Immature natural killer cell (primary cell): Measurements from ENCODE around the gene RPS27L. TPM values are rescaled to one million over a fixed set of nuclear protein-coding genes. Genes with fewer than 3 reads are reported as not detected.
"Not testable (repeated sequence)": the region's sequence is repeated elsewhere in the genome, so short reads cannot be mapped to it uniquely, and the experiment has no call there.

Source experiments
- DNase-seq, 3 donors: peaks; one replicate each; pipeline ENCODE4 v3.0.0; 2022; ENCODE audit warnings: mixed read lengths in 1 of 3
- H3K27ac Mint-ChIP-seq, 6 donors: one replicate each; pipeline ENCODE4 v1.8.0; 2020; ENCODE audit warnings: mixed read lengths in 6 of 6, mild to moderate bottlenecking in 5 of 6, inconsistent platforms in 4 of 6, moderate library complexity in 3 of 6
- H3K27me3 Mint-ChIP-seq, 3 donors: one replicate each; pipeline ENCODE4 v1.8.0; 2020 to 2021; ENCODE audit warnings: low read depth in 3 of 3, mild to moderate bottlenecking in 3 of 3, mixed read lengths in 3 of 3, moderate library complexity in 3 of 3, inconsistent platforms in 1 of 3
- H3K36me3 Mint-ChIP-seq, 3 donors: one replicate each; pipeline ENCODE4 v1.8.0; 2020; ENCODE audit warnings: mixed read lengths in 3 of 3, inconsistent platforms in 2 of 3, mild to moderate bottlenecking in 2 of 3
- H3K4me1 Mint-ChIP-seq, 2 donors: one replicate each; pipeline ENCODE4 v1.8.0; 2020; ENCODE audit warnings: inconsistent platforms in 2 of 2, mild to moderate bottlenecking in 2 of 2, mixed read lengths in 2 of 2, moderate library complexity in 1 of 2
- H3K4me3 Mint-ChIP-seq, 5 donors: one replicate each; pipeline ENCODE4 v1.8.0; 2020; ENCODE audit warnings: mild to moderate bottlenecking in 5 of 5, mixed read lengths in 5 of 5, inconsistent platforms in 3 of 5, moderate library complexity in 3 of 5
- H3K9me3 Mint-ChIP-seq, 6 donors: one replicate each; pipeline ENCODE4 v1.8.0; 2020; ENCODE audit warnings: mild to moderate bottlenecking in 6 of 6, mixed read lengths in 6 of 6, inconsistent platforms in 4 of 6, moderate library complexity in 3 of 6
- polyA plus RNA-seq, 3 donors: library from polyadenylated mRNA; unstranded; fragments of 300-500 nt; fragmentation: Illumina TruSeq; gene quantifications; one replicate each; pipeline ENCODE4 v1.2.3, GENCODE V29; 2021

RPS27L gene
- polyA plus RNA-seq, 3 donors from 2014 or later: 135 to 198 (median 154) TPM

GRCh38 chr15:63114465-63114864 is 42.8 kb downstream of the RPS27L start:
- Mint-ChIP-seq H3K9me3 (peaks cover 0 to 5% (median 4%) of the 10 kb centered on the region in 6 donors), H3K27ac (no peak overlapping the region), H3K4me1 (no peaks in the 10 kb centered on the region), H3K36me3 (peaks cover 0 to 3% (median 2%) of the 10 kb centered on the region in 3 donors), H3K4me3 (no peak overlapping the region), H3K27me3 (peaks cover 0 to 1% (median 0%) of the 10 kb centered on the region in 3 donors)
- DNase-seq: no peak

- peaks cover 0 to 2% (median 1%) of the 10 kb centered on the region in 3 donors for H3K27me3 Mint-ChIP-seq
- H3K36me3 Mint-ChIP-seq: no peaks in the 10 kb centered on the region
- no peaks in the 10 kb centered on the region for H3K4me1 Mint-ChIP-seq
- H3K4me3 Mint-ChIP-seq: no peak overlapping the region
- H3K9me3 Mint-ChIP-seq: no peaks in the 10 kb centered on the region
- DNase-seq: no peak
- no peak overlapping the region for H3K27ac Mint-ChIP-seq
Observed at GRCh38 chr15:63112871-63113270, 44.4 kb downstream of the RPS27L start.

GRCh38 chr15:63111481-63111880 is 45.8 kb downstream of the RPS27L start:
- no peak for DNase-seq
- Mint-ChIP-seq H3K36me3 (no peaks in the 10 kb centered on the region), H3K9me3 (no peaks in the 10 kb centered on the region), H3K4me1 (no peaks in the 10 kb centered on the region), H3K27me3 (peaks cover 0 to 2% (median 1%) of the 10 kb centered on the region in 3 donors), H3K4me3 (no peak overlapping the region), H3K27ac (no peak overlapping the region)

- no peak for DNase-seq
- Mint-ChIP-seq H3K9me3 (no peaks in the 10 kb centered on the region), H3K27ac (no peak overlapping the region), H3K27me3 (peaks cover 0 to 3% (median 2%) of the 10 kb centered on the region in 3 donors), H3K36me3 (no peaks in the 10 kb centered on the region), H3K4me1 (no peaks in the 10 kb centered on the region), H3K4me3 (no peak overlapping the region)
Observed at GRCh38 chr15:63110428-63111026, 46.8 kb downstream of the RPS27L start.

GRCh38 chr15:63109920-63110319 is 47.4 kb downstream of the RPS27L start:
- Mint-ChIP-seq H3K27me3 (peaks cover 0 to 8% (median 8%) of the 10 kb centered on the region in 3 donors), H3K36me3 (no peaks in the 10 kb centered on the region), H3K4me3 (no peak overlapping the region), H3K4me1 (peaks cover 4 to 6% of the 10 kb centered on the region in 2 donors), H3K27ac (no peak overlapping the region), H3K9me3 (no peaks in the 10 kb centered on the region)
- DNase-seq: no peak

GRCh38 chr15:63109498-63109897 is 47.8 kb downstream of the RPS27L start:
- Mint-ChIP-seq H3K27ac (no peak overlapping the region), H3K27me3 (peaks cover 0 to 11% (median 8%) of the 10 kb centered on the region in 3 donors), H3K36me3 (no peaks in the 10 kb centered on the region), H3K4me3 (no peak overlapping the region), H3K9me3 (no peaks in the 10 kb centered on the region), H3K4me1 (peaks cover 8 to 10% of the 10 kb centered on the region in 2 donors)
- DNase-seq: no peak

GRCh38 chr15:63107895-63108546 is 49.3 kb downstream of the RPS27L start:
- Mint-ChIP-seq H3K4me3 (no peak overlapping the region), H3K9me3 (no peaks in the 10 kb centered on the region), H3K36me3 (no peaks in the 10 kb centered on the region), H3K27me3 (peaks cover 0 to 11% (median 8%) of the 10 kb centered on the region in 3 donors), H3K27ac (no peak overlapping the region), H3K4me1 (peaks cover 9 to 17% of the 10 kb centered on the region in 2 donors)
- no peak for DNase-seq

GRCh38 chr15:63105354-63105753 is 51.9 kb downstream of the RPS27L start:
- Mint-ChIP-seq H3K27ac (peak overlapping the region; percentile 60 to 87 (median 80)), H3K27me3 (peaks cover 0 to 13% (median 6%) of the 10 kb centered on the region in 3 donors), H3K4me1 (peaks cover 9 to 17% of the 10 kb centered on the region in 2 donors), H3K4me3 (peak overlapping the region; percentile 65 to 82 (median 75))
- H3K9me3 Mint-ChIP-seq, H3K36me3 Mint-ChIP-seq: not testable (repeated sequence)
- DNase-seq: peak; percentile 40 to 65 (median 53)

- H3K4me3 Mint-ChIP-seq: peak overlapping the region; percentile 65 to 82 (median 75)
- DNase-seq: no peak
- H3K27me3 Mint-ChIP-seq: peaks cover 0 to 13% (median 6%) of the 10 kb centered on the region in 3 donors
- peak overlapping the region; percentile 60 to 87 (median 80) for H3K27ac Mint-ChIP-seq
- no peaks in the 10 kb centered on the region for H3K9me3 Mint-ChIP-seq
- peaks cover 9 to 17% of the 10 kb centered on the region in 2 donors for H3K4me1 Mint-ChIP-seq
- no peaks in the 10 kb centered on the region for H3K36me3 Mint-ChIP-seq
Observed at GRCh38 chr15:63104727-63105126, 52.5 kb downstream of the RPS27L start.

GRCh38 chr15:63103416-63103815 is 53.9 kb downstream of the RPS27L start:
- no peak overlapping the region for H3K27ac Mint-ChIP-seq
- H3K9me3 Mint-ChIP-seq: no peaks in the 10 kb centered on the region
- H3K36me3 Mint-ChIP-seq: no peaks in the 10 kb centered on the region
- no peak overlapping the region for H3K4me3 Mint-ChIP-seq
- DNase-seq: no peak
- H3K4me1 Mint-ChIP-seq: peaks cover 9 to 17% of the 10 kb centered on the region in 2 donors
- H3K27me3 Mint-ChIP-seq: peaks cover 0 to 12% (median 6%) of the 10 kb centered on the region in 3 donors

GRCh38 chr15:63099581-63099980 is 57.7 kb downstream of the RPS27L start:
- peaks cover 6 to 17% of the 10 kb centered on the region in 2 donors for H3K4me1 Mint-ChIP-seq
- not testable (repeated sequence) for H3K4me3 Mint-ChIP-seq, H3K36me3 Mint-ChIP-seq, DNase-seq, H3K9me3 Mint-ChIP-seq, H3K27me3 Mint-ChIP-seq, H3K27ac Mint-ChIP-seq

GRCh38 chr15:63098901-63099300 is 58.4 kb downstream of the RPS27L start:
- peaks cover 4 to 10% of the 10 kb centered on the region in 2 donors for H3K4me1 Mint-ChIP-seq
- DNase-seq, H3K27ac Mint-ChIP-seq, H3K9me3 Mint-ChIP-seq, H3K36me3 Mint-ChIP-seq, H3K4me3 Mint-ChIP-seq, H3K27me3 Mint-ChIP-seq: not testable (repeated sequence)
